GM19438 (cell line): ENCODE measurements around the gene FZD10.

Experiments
- ATAC-seq: cut with Tn5 transposase; IDR thresholded peaks from one replicate; pipeline ENCODE4 v1.9.1; 2021; ENCODE audit warnings: low read depth; ENCODE audit not compliant: unreplicated experiment

Gene FZD10

DNA sequence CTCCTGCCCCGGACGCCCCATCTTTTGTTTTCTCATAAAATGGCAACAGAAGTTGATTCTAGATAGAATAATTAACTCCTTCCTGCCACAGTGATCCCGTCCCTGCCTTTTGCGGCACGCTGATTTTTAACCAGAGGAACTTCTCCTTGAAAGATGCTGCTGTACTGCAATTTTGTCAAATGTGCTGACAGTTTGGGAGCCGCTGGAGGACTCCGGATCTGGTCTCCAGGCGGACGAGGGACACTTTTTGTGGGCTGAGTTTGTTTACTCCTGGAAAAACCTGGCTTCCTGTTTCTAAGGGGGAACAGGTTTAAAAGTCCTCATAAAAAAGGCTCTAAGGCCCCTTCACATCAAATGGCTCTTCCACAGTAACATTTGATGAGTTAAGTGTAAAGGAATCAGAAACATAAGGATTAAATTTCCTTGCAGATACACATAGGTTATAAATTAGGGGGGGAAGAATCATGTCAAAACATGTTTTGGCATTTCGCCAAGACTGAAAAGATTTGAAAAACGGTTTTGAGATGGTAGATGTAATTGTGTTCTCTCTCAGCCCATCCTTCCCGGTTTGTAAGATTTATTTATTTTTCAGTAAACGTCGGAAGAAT lies 15.5 kb downstream of the FZD10 start:
- no peak for ATAC-seq

DNA sequence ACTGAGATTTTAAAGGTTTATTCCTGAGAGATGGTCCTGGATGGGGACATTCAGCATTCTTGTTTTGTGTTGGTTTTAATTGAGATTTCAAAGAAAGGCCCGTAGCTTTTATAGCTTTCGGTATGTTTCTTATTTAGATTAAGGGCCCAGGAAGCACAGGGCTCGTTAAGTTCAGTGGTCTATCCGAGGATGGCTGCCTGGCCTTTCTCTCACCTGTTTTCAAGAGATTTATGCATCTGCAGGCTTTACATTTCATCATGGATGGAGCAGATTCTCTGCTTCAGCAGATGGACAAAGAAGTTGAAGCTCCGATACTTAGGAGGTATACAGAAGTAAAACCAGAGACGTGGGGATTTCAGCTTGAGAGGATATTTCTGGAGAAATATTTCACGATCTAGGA lies 16.0 kb downstream of the FZD10 start:
- no peak for ATAC-seq

GRCh38 chr12:130179191-130179590 lies 16.9 kb downstream of the FZD10 start:
- no peak for ATAC-seq

DNA sequence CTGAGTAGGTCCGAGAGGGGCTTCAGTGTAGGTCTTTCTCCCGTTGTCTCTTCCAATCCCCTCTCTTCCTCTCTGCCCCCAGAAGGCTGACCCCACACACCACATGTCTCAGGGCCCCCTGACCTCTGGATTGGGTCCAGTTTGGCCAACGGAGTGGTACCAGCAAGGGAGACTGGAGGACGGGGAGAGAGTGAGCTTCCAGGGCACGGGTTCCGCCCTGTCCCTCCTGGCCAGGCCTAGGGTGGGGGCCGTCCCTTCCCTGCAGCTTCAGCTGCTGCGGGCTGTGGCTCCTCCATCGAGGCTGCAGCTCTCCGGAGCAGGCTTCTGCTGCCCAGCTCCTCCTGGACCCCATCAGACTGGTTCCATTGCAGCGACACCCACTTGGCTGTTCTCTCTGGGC lies 17.4 kb downstream of the FZD10 start:
- ATAC-seq, result no peak

- ATAC-seq, result no peak
Measured at GRCh38 chr12:130181211-130181610, 18.9 kb downstream of the FZD10 start.

DNA sequence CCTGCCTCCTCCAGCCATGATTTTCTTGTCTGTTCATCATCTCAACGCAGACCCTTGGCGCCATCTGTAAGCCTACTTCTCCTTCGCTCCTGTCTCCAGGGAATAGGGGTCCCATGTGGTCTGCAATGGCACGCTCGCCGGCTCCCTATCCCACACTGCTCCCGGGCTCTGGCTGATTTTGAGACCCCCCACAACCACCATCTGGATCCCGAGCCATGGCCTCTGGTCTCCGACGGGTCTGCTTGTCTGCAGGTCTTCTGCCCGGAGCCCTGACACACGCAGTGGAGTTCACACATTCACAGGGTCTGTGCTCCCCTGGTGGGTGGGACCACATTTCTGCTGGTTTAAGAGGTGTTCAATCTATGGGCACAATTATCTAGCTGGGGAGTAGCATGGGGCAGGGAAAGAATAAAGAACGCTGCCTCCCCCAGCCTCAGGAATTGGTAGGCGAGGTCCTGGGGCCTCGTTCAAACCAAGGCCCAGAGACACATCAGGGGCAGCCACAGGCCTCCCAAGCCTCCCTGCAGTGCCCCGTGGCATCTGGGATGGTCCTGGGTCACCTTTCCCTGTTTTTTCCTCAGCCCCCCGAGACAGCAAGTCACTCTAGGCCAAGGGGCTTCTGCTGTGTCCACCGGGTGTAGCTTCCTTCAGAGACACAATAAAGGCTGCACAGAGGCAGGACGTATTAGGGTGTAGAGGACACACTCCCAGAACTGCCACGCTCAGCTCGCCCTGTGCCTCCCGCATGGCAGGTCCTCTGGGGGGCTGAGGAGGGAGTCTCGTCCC lies 21.5 kb downstream of the FZD10 start:
- ATAC-seq, result no peak

GRCh38 chr12:130184404-130185090 lies 22.3 kb downstream of the FZD10 start:
- no peak for ATAC-seq

- ATAC-seq, result no peak
Measured at GRCh38 chr12:130185455-130186391, 23.5 kb downstream of the FZD10 start.

DNA sequence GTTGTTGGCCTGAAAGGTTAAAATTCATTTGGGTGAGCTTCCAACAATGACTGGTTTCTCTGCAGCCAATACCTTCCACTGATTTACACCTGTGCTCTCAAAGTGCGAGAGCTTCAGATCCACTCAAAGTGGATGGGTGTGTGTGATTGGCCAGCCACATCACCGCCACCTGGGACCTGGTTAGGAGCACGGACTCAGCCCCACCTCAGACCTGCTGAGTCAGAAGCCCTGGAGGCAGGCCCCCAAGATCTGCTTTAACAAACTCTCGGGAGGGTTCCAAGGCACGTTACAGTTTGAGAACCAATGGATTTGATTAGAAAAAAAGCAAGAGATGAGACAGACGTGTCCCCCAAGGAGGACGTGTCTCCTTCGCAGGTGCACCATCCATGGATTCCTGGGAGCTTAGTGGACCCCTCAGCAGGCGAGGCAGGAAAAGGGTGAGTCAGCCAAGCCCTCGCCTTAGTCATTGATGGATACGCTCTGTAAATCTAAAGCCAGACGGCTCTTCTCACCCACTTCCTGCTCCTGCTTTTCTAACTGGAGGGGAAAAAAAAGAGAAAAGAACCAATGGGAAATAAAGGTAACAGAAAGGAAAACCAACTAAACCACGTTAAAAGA lies 24.5 kb downstream of the FZD10 start:
- ATAC-seq, result no peak

DNA sequence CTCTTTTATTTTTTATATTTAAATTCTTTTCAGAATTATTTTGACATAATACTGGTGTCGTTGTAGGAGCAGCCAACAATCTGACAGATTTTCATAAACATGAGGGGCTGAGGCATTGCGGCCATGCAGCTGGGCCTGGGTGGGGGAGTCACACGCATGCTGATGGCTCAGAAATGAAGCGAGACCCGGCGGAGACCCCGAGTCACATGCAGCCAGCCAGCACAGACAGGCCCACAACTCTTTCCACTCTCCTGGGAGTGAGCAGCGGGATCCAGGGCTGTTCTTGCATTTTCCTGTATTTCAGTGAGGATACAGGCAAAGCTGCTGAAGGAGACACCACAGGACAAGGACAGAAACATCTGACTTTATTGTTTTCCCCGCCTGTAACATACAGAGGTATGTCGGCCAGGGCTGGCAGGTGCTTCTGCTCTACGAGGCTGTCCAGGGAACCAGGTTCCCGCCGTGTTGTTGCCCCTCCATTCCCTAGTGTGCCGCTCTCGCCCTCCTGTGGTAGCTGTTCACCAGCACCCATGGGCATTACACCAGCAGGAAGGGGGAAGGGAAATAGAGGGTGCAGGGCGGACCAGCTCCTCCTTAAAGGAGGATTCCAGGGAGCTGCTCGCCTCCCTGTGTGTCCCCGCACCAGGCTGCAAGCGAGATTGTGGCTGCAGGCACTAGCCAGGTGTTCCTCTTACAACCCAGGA lies 30.5 kb downstream of the FZD10 start:
- no peak for ATAC-seq

DNA sequence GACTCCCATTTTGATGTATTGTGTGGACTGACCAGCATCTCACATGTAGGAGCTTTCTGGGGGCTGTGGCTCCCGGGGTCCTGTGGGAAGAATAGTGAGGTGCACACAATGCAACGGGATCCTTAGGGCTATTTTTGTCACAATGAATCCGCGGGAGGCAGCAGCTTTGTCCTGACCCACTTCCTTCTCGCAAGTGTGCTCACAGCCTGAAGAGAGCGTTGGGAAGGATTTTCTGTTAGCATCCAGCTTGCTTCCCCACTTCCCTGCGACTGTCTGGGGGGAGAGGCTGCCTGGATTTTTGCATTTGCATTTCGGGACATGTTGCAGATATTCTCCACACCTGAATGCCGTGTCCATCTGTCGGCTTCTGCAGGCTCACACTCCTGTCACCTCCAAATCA lies 31.9 kb downstream of the FZD10 start:
- no peak for ATAC-seq

- ATAC-seq, result no peak
Measured at GRCh38 chr12:130195369-130195768, 33.1 kb downstream of the FZD10 start.

DNA sequence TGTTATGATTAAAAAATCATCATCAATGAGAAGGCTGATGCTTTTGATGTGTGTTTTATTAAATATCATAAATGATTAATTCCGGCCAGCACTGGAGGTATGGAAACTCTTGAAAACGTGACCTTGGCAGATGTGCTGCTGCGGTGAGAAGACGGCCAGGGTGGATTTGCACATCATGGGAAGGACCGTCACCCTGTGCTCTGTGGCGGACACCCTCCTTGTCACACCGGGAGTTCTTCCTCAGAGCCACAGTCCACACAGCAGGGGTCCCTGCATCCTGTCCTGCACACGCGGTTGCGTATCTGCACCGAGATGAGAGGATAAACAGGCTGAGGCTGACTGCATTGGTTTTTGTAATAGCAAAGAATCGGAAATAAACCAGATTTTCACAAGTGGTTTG lies 33.5 kb downstream of the FZD10 start:
- ATAC-seq, result no peak

- ATAC-seq, result no peak
Measured at GRCh38 chr12:130196827-130197226, 34.6 kb downstream of the FZD10 start.

DNA sequence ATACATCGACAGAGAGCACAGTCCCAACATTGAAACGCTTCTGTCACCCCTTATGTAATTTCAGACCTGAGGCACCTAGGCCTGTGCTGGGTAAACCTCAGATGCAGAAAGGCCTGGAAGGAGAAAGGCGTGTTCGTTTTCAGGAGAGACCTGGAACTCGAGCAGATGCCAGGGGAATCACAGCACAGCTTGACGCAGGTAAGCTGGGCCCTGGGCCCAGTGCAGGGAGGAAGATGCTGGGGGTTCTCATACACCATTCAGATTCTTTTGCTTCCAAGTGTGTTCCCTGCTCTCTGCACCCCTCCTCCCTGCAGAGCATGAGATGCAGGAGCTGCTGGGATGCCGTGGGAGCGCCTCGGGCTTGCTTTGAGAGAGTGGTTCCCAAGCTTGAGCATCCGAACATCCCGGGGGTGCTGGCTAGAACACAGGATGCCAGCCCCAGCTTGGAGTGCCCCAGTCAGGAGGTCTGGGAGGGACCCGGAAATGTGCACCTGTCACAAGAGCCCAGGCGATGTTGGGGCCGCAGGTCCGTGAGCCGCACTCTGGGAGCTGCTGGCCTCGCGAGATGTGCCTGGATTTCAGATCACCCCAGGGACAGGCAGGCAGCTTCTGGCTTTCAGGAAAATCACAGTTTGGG lies 35.9 kb downstream of the FZD10 start:
- ATAC-seq, result no peak

GRCh38 chr12:130198663-130199060 lies 36.4 kb downstream of the FZD10 start:
- no peak for ATAC-seq

GRCh38 chr12:130199581-130200390 lies 37.5 kb downstream of the FZD10 start:
- ATAC-seq, result no peak

- ATAC-seq, result no peak
Measured at GRCh38 chr12:130200445-130200844, 38.2 kb downstream of the FZD10 start.
